ENCODE data around the gene HSP90AB1. TPM values are rescaled to one million over a fixed set of nuclear protein-coding genes. Genes with fewer than 3 reads are reported as not detected.

HSP90AB1 gene
- total RNA-seq, 1 experiment from 2014 or later: 967 TPM

GRCh38 chr6:44228031-44228430 is 18.9 kb upstream of the HSP90AB1 start:
- Mint-ChIP-seq H3K27ac (ENCODE audit: unreplicated experiment) (peak overlapping the region; percentile 79), H3K4me3 (ENCODE audit: unreplicated experiment) (no peak overlapping the region), H3K9me3 (ENCODE audit: unreplicated experiment) (no peaks in the 10 kb centered on the region), H3K36me3 (ENCODE audit: insufficient read depth, unreplicated experiment) (peaks cover 11% of the 10 kb centered on the region), H3K27me3 (ENCODE audit: insufficient read depth, unreplicated experiment) (no peaks in the 10 kb centered on the region), H3K4me1 (ENCODE audit: low read depth, unreplicated experiment) (peaks cover 2% of the 10 kb centered on the region)
- ChIA-PET POLR2A (no interaction called here), CTCF (no interaction called here)
- DNase-seq: no peak
- TF ChIP-seq CTCF (IDR thresholded peaks at IDR 0.05; ENCODE audit: insufficient read depth in 1 of 2, low read depth in 1 of 2, low read length in 1 of 2, severe bottlenecking in 1 of 2, unreplicated experiment in 1 of 2): no peak
- no peaks in the 10 kb centered on the region for H3K9me3 ChIP-seq
- H3K36me3 ChIP-seq (ENCODE audit: control insufficient read depth, insufficient read depth, low read length): no peaks in the 10 kb centered on the region
- no peaks in the 10 kb centered on the region for H3K27me3 ChIP-seq (replicated peaks; ENCODE audit: control insufficient read depth, insufficient read depth, low read length)
- peaks cover 33% of the 10 kb centered on the region for H3K4me1 ChIP-seq
- no TSS peak for BruUV-seq (replicated peaks)
- intact Hi-C loops (cut with micrococcal nuclease; ENCODE audit: unreplicated experiment): no loop called here
- no peak overlapping the region for H3K4me3 ChIP-seq (ENCODE audit: low read depth, low read length)

DNA sequence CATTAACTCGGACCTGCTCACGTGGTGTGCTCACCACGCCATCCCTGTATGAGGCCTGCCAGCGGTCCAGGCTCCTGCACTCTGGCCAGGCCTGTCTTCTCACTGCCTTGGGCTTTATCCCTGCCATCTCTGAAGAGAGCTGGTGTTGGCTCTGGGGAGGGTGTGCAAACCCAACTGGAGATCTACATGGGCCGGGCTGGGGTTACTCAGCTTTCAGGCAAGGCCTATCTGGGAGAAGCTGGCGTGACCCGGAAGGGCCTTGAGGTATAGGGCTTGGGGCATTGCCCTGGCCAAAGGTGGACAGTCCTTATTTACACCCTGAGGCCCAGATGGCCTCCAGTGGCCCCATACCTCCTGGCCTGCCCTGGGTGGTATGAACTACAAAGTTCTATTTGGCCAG is 18.5 kb upstream of the HSP90AB1 start:
- H3K4me3 Mint-ChIP-seq (ENCODE audit: unreplicated experiment): no peak overlapping the region
- H3K4me1 Mint-ChIP-seq (ENCODE audit: low read depth, unreplicated experiment): peaks cover 5% of the 10 kb centered on the region
- H3K9me3 Mint-ChIP-seq (ENCODE audit: unreplicated experiment): no peaks in the 10 kb centered on the region
- H3K27me3 Mint-ChIP-seq (ENCODE audit: insufficient read depth, unreplicated experiment): no peaks in the 10 kb centered on the region
- H3K4me3 ChIP-seq (ENCODE audit: low read depth, low read length): no peak overlapping the region
- ChIA-PET CTCF (no interaction called here), POLR2A (no interaction called here)
- DNase-seq: no peak
- intact Hi-C loops (cut with micrococcal nuclease; ENCODE audit: unreplicated experiment): no loop called here
- no peaks in the 10 kb centered on the region for H3K36me3 ChIP-seq (ENCODE audit: control insufficient read depth, insufficient read depth, low read length)
- peaks cover 33% of the 10 kb centered on the region for H3K4me1 ChIP-seq
- BruUV-seq (replicated peaks): no TSS peak
- H3K27ac Mint-ChIP-seq (ENCODE audit: unreplicated experiment): peak overlapping the region; percentile 79
- peaks cover 11% of the 10 kb centered on the region for H3K36me3 Mint-ChIP-seq (ENCODE audit: insufficient read depth, unreplicated experiment)
- no peak for TF ChIP-seq CTCF (IDR thresholded peaks at IDR 0.05; ENCODE audit: insufficient read depth in 1 of 2, low read depth in 1 of 2, low read length in 1 of 2, severe bottlenecking in 1 of 2, unreplicated experiment in 1 of 2)
- H3K9me3 ChIP-seq: no peaks in the 10 kb centered on the region
- H3K27me3 ChIP-seq (replicated peaks; ENCODE audit: control insufficient read depth, insufficient read depth, low read length): no peaks in the 10 kb centered on the region

DNA sequence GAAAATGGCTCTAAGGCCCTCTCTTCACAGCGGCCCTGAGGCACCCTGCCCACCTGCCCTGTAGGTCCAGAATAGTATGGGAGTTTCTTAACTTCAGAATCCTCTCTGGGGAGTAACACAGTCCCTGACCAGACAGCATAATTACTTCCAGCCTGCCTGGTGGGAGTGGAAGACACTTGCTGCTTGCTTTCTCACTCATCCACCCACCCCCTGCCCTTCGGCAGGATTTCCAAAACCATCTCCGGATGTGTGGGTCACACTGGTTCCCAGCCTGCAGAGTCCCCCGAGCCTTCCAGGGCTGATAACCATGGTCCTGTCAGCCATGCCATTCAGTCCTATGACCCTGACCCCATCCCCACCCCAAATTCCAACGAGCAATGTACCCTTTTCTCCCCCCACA is 18.1 kb upstream of the HSP90AB1 start:
- Mint-ChIP-seq H3K27me3 (ENCODE audit: insufficient read depth, unreplicated experiment) (no peaks in the 10 kb centered on the region), H3K4me1 (ENCODE audit: low read depth, unreplicated experiment) (peaks cover 9% of the 10 kb centered on the region), H3K4me3 (ENCODE audit: unreplicated experiment) (no peak overlapping the region), H3K36me3 (ENCODE audit: insufficient read depth, unreplicated experiment) (peaks cover 11% of the 10 kb centered on the region), H3K27ac (ENCODE audit: unreplicated experiment) (no peak overlapping the region), H3K9me3 (ENCODE audit: unreplicated experiment) (no peaks in the 10 kb centered on the region)
- POLR2A ChIA-PET: no interaction called here
- no peak overlapping the region for H3K4me3 ChIP-seq (ENCODE audit: low read depth, low read length)
- TF ChIP-seq CTCF (IDR thresholded peaks at IDR 0.05; ENCODE audit: insufficient read depth in 1 of 2, low read depth in 1 of 2, low read length in 1 of 2, severe bottlenecking in 1 of 2, unreplicated experiment in 1 of 2): no peak
- no peak for DNase-seq
- CTCF ChIA-PET: no interaction called here
- no peaks in the 10 kb centered on the region for H3K9me3 ChIP-seq
- peaks cover 33% of the 10 kb centered on the region for H3K4me1 ChIP-seq
- intact Hi-C loops (cut with micrococcal nuclease; ENCODE audit: unreplicated experiment): no loop called here
- no peaks in the 10 kb centered on the region for H3K36me3 ChIP-seq (ENCODE audit: control insufficient read depth, insufficient read depth, low read length)
- no peaks in the 10 kb centered on the region for H3K27me3 ChIP-seq (replicated peaks; ENCODE audit: control insufficient read depth, insufficient read depth, low read length)
- no TSS peak for BruUV-seq (replicated peaks)
